Measurements from ENCODE around the gene OVOL2.

OVOL2 gene

GRCh38 chr20:18052856-18053255 lies 4.9 kb downstream of the OVOL2 start:
- no peak overlapping the region for H2AFZ ChIP-seq (ENCODE audit: insufficient read depth, low read length, poor library complexity)
- H3K4ac ChIP-seq (ENCODE audit: low read depth, low read length), result no peak overlapping the region
- H3K27ac ChIP-seq (ENCODE audit: low read depth, low read length), result no peak overlapping the region
- H2BK120ac ChIP-seq (ENCODE audit: insufficient read depth, low read length, poor library complexity), result no peak overlapping the region
- H3K9me3 ChIP-seq (ENCODE audit: insufficient read depth, low read depth, low read length), result no peaks in the 10 kb centered on the region
- no peak overlapping the region for H4K91ac ChIP-seq (ENCODE audit: low read depth, low read length)
- H2BK12ac ChIP-seq (ENCODE audit: low read length), result no peak overlapping the region
- H3K4me1 ChIP-seq (ENCODE audit: control insufficient read depth in 1 of 2, insufficient read depth in 2 of 2, low read length in 2 of 2), result peaks cover 13 to 16% of the 10 kb centered on the region in 2 experiments
- H4K8ac ChIP-seq (ENCODE audit: low read depth, low read length), result no peak overlapping the region
- no peaks in the 10 kb centered on the region for H3K27me3 ChIP-seq (ENCODE audit: insufficient read depth, low read length)
- H2AK5ac ChIP-seq (ENCODE audit: low read length), result no peak overlapping the region
- no peak overlapping the region for H3K23ac ChIP-seq (ENCODE audit: low read length)
- no peak overlapping the region for H3K4me3 ChIP-seq (ENCODE audit: low read depth, low read length)
- no peak overlapping the region for H3K18ac ChIP-seq (ENCODE audit: low read length)
- no peak overlapping the region for H2BK5ac ChIP-seq (ENCODE audit: low read depth, low read length, poor library complexity)
- peaks cover 6% of the 10 kb centered on the region for H3K79me2 ChIP-seq (ENCODE audit: control insufficient read depth, insufficient read depth, low read length, poor library complexity)
- no CpG with 5 or more reads among the region's 4 CpGs for WGBS (ENCODE audit: extremely low coverage, insufficient coverage, insufficient read length)
- H3K4me2 ChIP-seq (ENCODE audit: low read length), result no peak overlapping the region
- peaks cover 11% of the 10 kb centered on the region for H3K79me1 ChIP-seq (ENCODE audit: low read length)
- H3K36me3 ChIP-seq (ENCODE audit: control insufficient read depth in 1 of 2, insufficient read depth in 2 of 2, low read length in 2 of 2), result peaks cover 0 to 4% of the 10 kb centered on the region in 2 experiments
- no peak overlapping the region for H3K14ac ChIP-seq (ENCODE audit: low read length)
- no peak overlapping the region for H3K9ac ChIP-seq (ENCODE audit: low read length)
- H4K12ac ChIP-seq (ENCODE audit: low read depth, low read length), result no peak overlapping the region
- DNase-seq, result peak; percentile 92 to 99

GRCh38 chr20:18050628-18051027 lies 7.1 kb downstream of the OVOL2 start:
- H2BK12ac ChIP-seq (ENCODE audit: low read length), result no peak overlapping the region
- H3K23ac ChIP-seq (ENCODE audit: low read length), result no peak overlapping the region
- H3K4me2 ChIP-seq (ENCODE audit: low read length), result no peak overlapping the region
- H3K9me3 ChIP-seq (ENCODE audit: insufficient read depth, low read depth, low read length), result no peaks in the 10 kb centered on the region
- H3K18ac ChIP-seq (ENCODE audit: low read length), result no peak overlapping the region
- no peak overlapping the region for H3K4me3 ChIP-seq (ENCODE audit: low read depth, low read length)
- H2BK5ac ChIP-seq (ENCODE audit: low read depth, low read length, poor library complexity), result no peak overlapping the region
- H4K8ac ChIP-seq (ENCODE audit: low read depth, low read length), result no peak overlapping the region
- no peak overlapping the region for H3K9ac ChIP-seq (ENCODE audit: low read length)
- no peaks in the 10 kb centered on the region for H3K79me2 ChIP-seq (ENCODE audit: control insufficient read depth, insufficient read depth, low read length, poor library complexity)
- no peaks in the 10 kb centered on the region for H3K79me1 ChIP-seq (ENCODE audit: low read length)
- H3K36me3 ChIP-seq (ENCODE audit: control insufficient read depth in 1 of 2, insufficient read depth in 2 of 2, low read length in 2 of 2), result peaks cover 0 to 4% of the 10 kb centered on the region in 2 experiments
- H4K12ac ChIP-seq (ENCODE audit: low read depth, low read length), result no peak overlapping the region
- H2BK120ac ChIP-seq (ENCODE audit: insufficient read depth, low read length, poor library complexity), result no peak overlapping the region
- no peak overlapping the region for H3K27ac ChIP-seq (ENCODE audit: low read depth, low read length)
- H2AK5ac ChIP-seq (ENCODE audit: low read length), result no peak overlapping the region
- no peak overlapping the region for H4K91ac ChIP-seq (ENCODE audit: low read depth, low read length)
- WGBS (ENCODE audit: extremely low coverage, insufficient coverage, insufficient read length), result no CpG with 5 or more reads among the region's 1 CpG
- no peaks in the 10 kb centered on the region for H3K27me3 ChIP-seq (ENCODE audit: insufficient read depth, low read length)
- H3K4me1 ChIP-seq (ENCODE audit: control insufficient read depth in 1 of 2, insufficient read depth in 2 of 2, low read length in 2 of 2), result peaks cover 4 to 5% of the 10 kb centered on the region in 2 experiments
- H2AFZ ChIP-seq (ENCODE audit: insufficient read depth, low read length, poor library complexity), result no peak overlapping the region
- H3K4ac ChIP-seq (ENCODE audit: low read depth, low read length), result no peak overlapping the region
- DNase-seq, result no peak
- H3K14ac ChIP-seq (ENCODE audit: low read length), result no peak overlapping the region

DNA sequence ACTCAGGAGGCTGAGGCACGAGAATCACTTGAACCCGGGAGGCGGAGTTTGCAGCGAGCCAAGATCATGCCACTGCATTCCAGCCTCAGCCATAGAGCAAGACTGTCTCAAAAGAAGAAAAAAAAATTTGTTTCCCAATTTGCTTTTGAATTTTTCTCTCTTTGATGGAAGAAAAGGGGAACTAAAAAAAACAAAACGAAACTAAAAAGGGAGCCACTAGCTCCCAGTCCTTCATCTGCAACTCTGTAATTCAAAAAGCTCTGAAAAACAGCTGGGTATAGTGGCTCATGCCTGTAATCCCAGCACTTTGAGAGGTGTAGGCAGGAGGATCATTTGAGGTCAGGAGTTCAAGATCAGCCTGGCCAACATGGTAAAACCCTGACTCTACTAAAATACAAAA lies 9.5 kb downstream of the OVOL2 start:
- H3K23ac ChIP-seq (ENCODE audit: low read length), result no peak overlapping the region
- no peak overlapping the region for H3K4ac ChIP-seq (ENCODE audit: low read depth, low read length)
- H3K14ac ChIP-seq (ENCODE audit: low read length), result no peak overlapping the region
- no peak overlapping the region for H2AK5ac ChIP-seq (ENCODE audit: low read length)
- no peaks in the 10 kb centered on the region for H3K79me2 ChIP-seq (ENCODE audit: control insufficient read depth, insufficient read depth, low read length, poor library complexity)
- no peak overlapping the region for H2BK5ac ChIP-seq (ENCODE audit: low read depth, low read length, poor library complexity)
- DNase-seq, result no peak
- no peak overlapping the region for H3K4me3 ChIP-seq (ENCODE audit: low read depth, low read length)
- H3K27me3 ChIP-seq (ENCODE audit: insufficient read depth, low read length), result no peaks in the 10 kb centered on the region
- no peak overlapping the region for H4K91ac ChIP-seq (ENCODE audit: low read depth, low read length)
- H3K9ac ChIP-seq (ENCODE audit: low read length), result no peak overlapping the region
- H4K12ac ChIP-seq (ENCODE audit: low read depth, low read length), result no peak overlapping the region
- H3K4me2 ChIP-seq (ENCODE audit: low read length), result no peak overlapping the region
- H3K18ac ChIP-seq (ENCODE audit: low read length), result no peak overlapping the region
- no peak overlapping the region for H2BK120ac ChIP-seq (ENCODE audit: insufficient read depth, low read length, poor library complexity)
- H3K79me1 ChIP-seq (ENCODE audit: low read length), result no peaks in the 10 kb centered on the region
- WGBS (ENCODE audit: extremely low coverage, insufficient coverage, insufficient read length), result no CpG with 5 or more reads among the region's 5 CpGs
- no peak overlapping the region for H2AFZ ChIP-seq (ENCODE audit: insufficient read depth, low read length, poor library complexity)
- H3K9me3 ChIP-seq (ENCODE audit: insufficient read depth, low read depth, low read length), result no peaks in the 10 kb centered on the region
- no peak overlapping the region for H3K27ac ChIP-seq (ENCODE audit: low read depth, low read length)
- H2BK12ac ChIP-seq (ENCODE audit: low read length), result no peak overlapping the region
- no peaks in the 10 kb centered on the region for H3K4me1 ChIP-seq (ENCODE audit: control insufficient read depth in 1 of 2, insufficient read depth in 2 of 2, low read length in 2 of 2)
- peaks cover 0 to 4% of the 10 kb centered on the region in 2 experiments for H3K36me3 ChIP-seq (ENCODE audit: control insufficient read depth in 1 of 2, insufficient read depth in 2 of 2, low read length in 2 of 2)
- no peak overlapping the region for H4K8ac ChIP-seq (ENCODE audit: low read depth, low read length)

GRCh38 chr20:18046535-18046934 lies 11.2 kb downstream of the OVOL2 start:
- Histone ChIP-seq H3K27ac (ENCODE audit: low read depth, low read length) (no peak overlapping the region), H3K4me2 (ENCODE audit: low read length) (no peak overlapping the region), H3K23ac (ENCODE audit: low read length) (no peak overlapping the region), H2BK5ac (ENCODE audit: low read depth, low read length, poor library complexity) (no peak overlapping the region), H4K91ac (ENCODE audit: low read depth, low read length) (no peak overlapping the region), H3K9me3 (ENCODE audit: insufficient read depth, low read depth, low read length) (no peaks in the 10 kb centered on the region), H3K18ac (ENCODE audit: low read length) (no peak overlapping the region), H2BK120ac (ENCODE audit: insufficient read depth, low read length, poor library complexity) (no peak overlapping the region), H3K79me1 (ENCODE audit: low read length) (no peaks in the 10 kb centered on the region), H2BK12ac (ENCODE audit: low read length) (no peak overlapping the region), H3K36me3 (ENCODE audit: control insufficient read depth in 1 of 2, insufficient read depth in 2 of 2, low read length in 2 of 2) (peaks cover under 1 to 5% of the 10 kb centered on the region in 2 experiments), H2AK5ac (ENCODE audit: low read length) (no peak overlapping the region), H3K4me3 (ENCODE audit: low read depth, low read length) (no peak overlapping the region), H3K9ac (ENCODE audit: low read length) (no peak overlapping the region), H2AFZ (ENCODE audit: insufficient read depth, low read length, poor library complexity) (no peak overlapping the region), H3K79me2 (ENCODE audit: control insufficient read depth, insufficient read depth, low read length, poor library complexity) (no peaks in the 10 kb centered on the region), H4K8ac (ENCODE audit: low read depth, low read length) (no peak overlapping the region), H3K4me1 (ENCODE audit: control insufficient read depth in 1 of 2, insufficient read depth in 2 of 2, low read length in 2 of 2) (no peaks in the 10 kb centered on the region), H3K4ac (ENCODE audit: low read depth, low read length) (no peak overlapping the region), H3K27me3 (ENCODE audit: insufficient read depth, low read length) (no peaks in the 10 kb centered on the region), H3K14ac (ENCODE audit: low read length) (no peak overlapping the region), H4K12ac (ENCODE audit: low read depth, low read length) (no peak overlapping the region)
- DNase-seq, result no peak
- WGBS (ENCODE audit: extremely low coverage, insufficient coverage, insufficient read length), result no CpG with 5 or more reads among the region's 4 CpGs
